GM18858 (cell line): Measurements from ENCODE around the gene TAOK1.

ENCODE experiments used
- ATAC-seq: cut with Tn5 transposase; IDR thresholded peaks from one replicate; pipeline ENCODE4 v1.9.1; 2021; ENCODE audit not compliant: unreplicated experiment

Gene TAOK1

GRCh38 chr17:29593591-29594518, 203.7 kb downstream of the TAOK1 start:
- no peak for ATAC-seq

DNA sequence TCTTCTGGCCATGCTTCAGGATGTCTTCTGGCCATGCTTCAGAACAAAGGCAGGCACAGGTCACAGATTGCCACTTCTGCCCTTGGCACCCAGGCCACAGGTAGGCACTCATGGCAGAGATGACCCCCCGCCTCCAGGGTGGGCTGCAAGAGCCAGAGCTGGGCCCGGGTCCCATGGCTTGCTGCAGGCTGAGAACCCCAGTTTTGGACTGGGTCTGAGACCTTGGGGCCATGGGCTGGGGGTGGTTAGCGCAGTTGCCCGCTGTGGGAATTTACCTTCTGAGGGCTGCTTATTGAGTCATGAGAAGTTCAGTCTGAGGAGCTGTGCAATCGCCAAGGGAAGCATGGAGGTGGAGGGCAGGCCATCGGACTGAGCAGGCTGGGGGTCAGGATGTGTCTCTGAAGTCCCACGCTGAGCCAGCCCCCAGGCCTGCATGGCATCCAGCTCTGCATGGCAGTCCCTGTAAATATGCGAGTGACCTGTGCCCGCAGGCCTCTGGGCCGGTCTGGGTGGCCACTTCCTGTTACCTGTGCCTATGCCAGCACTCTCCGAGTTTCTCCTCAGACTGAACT, 204.4 kb downstream of the TAOK1 start:
- ATAC-seq, result no peak

DNA sequence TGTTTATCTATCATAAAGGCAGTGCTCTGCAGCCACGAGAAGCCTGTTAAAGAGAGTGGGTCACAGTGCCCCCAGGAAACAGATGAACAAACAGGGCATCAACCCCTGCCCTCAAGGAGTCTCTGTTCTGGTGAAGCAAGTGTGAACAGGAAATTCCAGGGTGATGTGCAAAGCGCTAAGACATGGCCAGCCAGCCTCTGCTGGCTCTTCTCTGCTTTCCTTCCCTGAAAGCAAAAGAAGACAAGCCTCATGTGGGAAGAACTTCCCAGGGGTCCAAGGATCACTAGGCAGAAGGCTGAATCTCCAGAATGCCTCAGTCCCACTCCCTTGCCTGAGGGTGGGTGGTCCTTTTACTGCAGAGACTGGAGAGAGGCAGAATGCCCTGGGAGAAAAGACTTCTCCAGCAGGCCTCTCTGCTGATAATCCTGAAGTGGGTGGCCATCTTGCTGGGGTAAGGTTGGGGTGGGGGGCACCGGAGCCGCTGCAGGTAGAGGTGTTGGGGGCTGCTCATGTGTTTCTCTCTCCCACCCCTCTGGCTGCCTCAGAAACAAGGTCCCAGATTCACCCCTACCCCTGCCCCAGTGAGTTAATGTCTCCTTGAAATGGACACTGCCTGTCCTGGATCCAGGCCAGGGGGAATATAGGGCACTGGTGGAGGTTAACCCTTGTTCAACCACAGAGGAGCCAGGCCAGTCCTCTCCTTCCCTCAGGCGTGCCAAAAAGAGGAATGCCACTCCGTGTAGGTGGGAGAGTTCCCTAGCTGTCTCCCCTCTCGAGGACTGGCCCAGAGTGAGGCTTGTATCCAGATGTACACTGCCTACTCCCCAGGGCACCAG, 205.2 kb downstream of the TAOK1 start:
- no peak for ATAC-seq

- ATAC-seq, result no peak
Observed at GRCh38 chr17:29595943-29596774, 206.0 kb downstream of the TAOK1 start.

- no peak for ATAC-seq
Observed at GRCh38 chr17:29596811-29597210, 206.6 kb downstream of the TAOK1 start.

DNA sequence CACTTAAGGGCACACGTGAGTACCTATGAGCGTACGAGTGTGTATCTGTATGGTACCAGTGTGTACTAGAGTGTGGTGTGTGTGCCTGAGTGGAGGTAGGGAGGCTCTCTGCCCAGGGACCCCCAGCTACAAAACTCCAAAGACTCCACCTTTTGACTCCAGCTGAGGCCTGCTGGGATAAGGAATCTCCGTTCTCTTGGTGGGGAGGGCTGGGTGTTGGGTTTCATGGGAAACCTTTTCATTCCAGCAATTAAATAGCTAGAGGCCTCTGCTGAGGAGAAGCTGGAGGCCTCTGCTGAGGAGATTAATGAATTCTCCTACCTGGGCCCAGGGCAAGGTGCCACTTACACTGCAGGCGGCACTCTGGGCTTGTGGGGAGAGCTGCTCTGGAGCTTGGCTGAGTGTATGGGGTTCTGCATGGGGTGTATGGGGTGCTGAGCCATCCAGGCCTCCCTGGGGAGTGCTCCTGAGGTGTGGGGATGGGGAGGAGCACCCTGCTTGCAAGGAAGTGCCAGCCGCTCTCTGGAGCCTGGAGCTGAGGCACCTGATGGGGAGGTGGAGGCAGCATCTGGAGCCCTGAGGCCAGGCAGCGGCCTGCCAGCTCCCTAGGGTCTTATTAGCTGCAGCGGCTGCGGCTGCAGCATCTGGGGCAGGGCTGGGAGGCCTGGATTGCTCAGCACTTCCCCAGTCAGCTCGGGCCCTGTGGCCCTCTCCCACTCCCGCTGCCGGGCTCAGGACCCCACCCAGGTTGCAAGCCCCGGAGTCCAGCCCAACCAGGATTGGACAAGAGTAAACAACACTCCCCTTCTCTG, 207.4 kb downstream of the TAOK1 start:
- no peak for ATAC-seq
